Measurements from ENCODE around the gene LSM7.

The LSM7 gene

GRCh38 chr19:2328401-2329148 is at the start of gene LSM7, which contains the start of gene SPPL2B:
Gene LSM7, minus strand, starts transcription at chr19:2328586. Its CDS starts 20 bp downstream, at chr19:2328566.
Gene SPPL2B, plus strand, starts transcription at chr19:2328684. Its CDS starts 26 bp downstream, at chr19:2328710.
- FAIRE-seq = no peak

- no peak for FAIRE-seq
Measured at GRCh38 chr19:2376784-2377519, 48.6 kb upstream of the LSM7 start.

- FAIRE-seq = no peak
Measured at GRCh38 chr19:2375353-2376121, 47.2 kb upstream of the LSM7 start.

- no peak for FAIRE-seq
Measured at GRCh38 chr19:2374808-2375207, 46.4 kb upstream of the LSM7 start.

- no peak for FAIRE-seq
Measured at GRCh38 chr19:2372076-2372612, 43.8 kb upstream of the LSM7 start.

GRCh38 chr19:2371656-2372055 is 43.3 kb upstream of the LSM7 start:
- FAIRE-seq = no peak

- FAIRE-seq = no peak
Measured at GRCh38 chr19:2365201-2365970, 37.0 kb upstream of the LSM7 start.

GRCh38 chr19:2363419-2363818 is 35.0 kb upstream of the LSM7 start:
- FAIRE-seq = no peak

- no peak for FAIRE-seq
Measured at GRCh38 chr19:2362970-2363300, 34.5 kb upstream of the LSM7 start.

GRCh38 chr19:2362046-2362969 is 33.9 kb upstream of the LSM7 start:
- FAIRE-seq = no peak

- FAIRE-seq = no peak
Measured at GRCh38 chr19:2361246-2362045, 33.1 kb upstream of the LSM7 start.

GRCh38 chr19:2360833-2361232 is 32.4 kb upstream of the LSM7 start:
- FAIRE-seq = no peak

GRCh38 chr19:2359992-2360685 is 31.8 kb upstream of the LSM7 start, which contains the start of gene TMPRSS9:
Gene TMPRSS9, plus strand, starts transcription at chr19:2360265. Its CDS starts 29,521 bp downstream, at chr19:2389786.
- no peak for FAIRE-seq

- FAIRE-seq = no peak
Measured at GRCh38 chr19:2358548-2359173, 30.3 kb upstream of the LSM7 start.

GRCh38 chr19:2357279-2358206 is 29.2 kb upstream of the LSM7 start:
- no peak for FAIRE-seq

GRCh38 chr19:2356036-2356646 is 27.8 kb upstream of the LSM7 start:
- no peak for FAIRE-seq
